Activated naive CD4-positive, alpha-beta T cell treated with anti-CD3 and anti-CD28 coated beads, Interleukin-2, amount 50 U/mL, for 72 hours (primary cell): Measurements from ENCODE around the gene ZMIZ1. TPM values are rescaled to one million over a fixed set of nuclear protein-coding genes. Genes with fewer than 3 reads are reported as not detected.

Experiments
- ATAC-seq, 2 donors: fragments of 150-1000 bp; cut with Tn5 transposase; 2 replicates each; pipeline ENCODE4 v1.10.0; 2021; ENCODE audit warnings: mild to moderate bottlenecking in 2 of 2, moderate library complexity in 2 of 2
- DNase-seq, 2 donors: peaks; one replicate each; pipeline ENCODE4 v3.0.0; 2021 to 2022; ENCODE audit warnings: low spot score in 2 of 2
- H3K27ac Mint-ChIP-seq, 2 donors: one replicate each; pipeline ENCODE4 v1.8.0; 2022; ENCODE audit warnings: mild to moderate bottlenecking in 2 of 2, mixed read lengths in 2 of 2
- H3K36me3 Mint-ChIP-seq, 2 donors: one replicate each; pipeline ENCODE4 v1.8.0; 2022; ENCODE audit warnings: mixed read lengths in 2 of 2
- H3K9me3 Mint-ChIP-seq, 2 donors: one replicate each; pipeline ENCODE4 v1.8.0; 2022; ENCODE audit warnings: mixed read lengths in 2 of 2
- total RNA-seq, 2 donors: library from RNA; stranded (reverse); gene quantifications; one replicate each; pipeline ENCODE4 v1.2.3, GENCODE V29; 2022

Gene ZMIZ1
- total RNA-seq, 2 donors from 2014 or later, result 16.1 to 42.7 TPM

- Mint-ChIP-seq H3K27ac (peak overlapping the region in 1 of 2 donors; percentile 39), H3K9me3 (no peaks in the 10 kb centered on the region), H3K36me3 (no peaks in the 10 kb centered on the region)
- DNase-seq, result no peak
- no peak for ATAC-seq
Observed at GRCh38 chr10:79181227-79181626, 112.5 kb downstream of the ZMIZ1 start.

GRCh38 chr10:79181698-79182521, 113.1 kb downstream of the ZMIZ1 start:
- ATAC-seq (no peak), DNase-seq (no peak)
- H3K36me3 Mint-ChIP-seq, result no peaks in the 10 kb centered on the region
- H3K27ac Mint-ChIP-seq, result peak overlapping the region in 1 of 2 donors; percentile 39
- H3K9me3 Mint-ChIP-seq, result no peaks in the 10 kb centered on the region

- no peak for ATAC-seq
- H3K9me3 Mint-ChIP-seq, result no peaks in the 10 kb centered on the region
- no peaks in the 10 kb centered on the region for H3K36me3 Mint-ChIP-seq
- DNase-seq, result no peak
- peak overlapping the region in 1 of 2 donors; percentile 39 for H3K27ac Mint-ChIP-seq
Observed at GRCh38 chr10:79182781-79183467, 114.2 kb downstream of the ZMIZ1 start.

- Mint-ChIP-seq H3K9me3 (no peaks in the 10 kb centered on the region), H3K27ac (peak overlapping the region in 1 of 2 donors; percentile 39), H3K36me3 (no peaks in the 10 kb centered on the region)
- ATAC-seq (no peak), DNase-seq (no peak)
Observed at GRCh38 chr10:79183468-79183865, 114.7 kb downstream of the ZMIZ1 start.

DNA sequence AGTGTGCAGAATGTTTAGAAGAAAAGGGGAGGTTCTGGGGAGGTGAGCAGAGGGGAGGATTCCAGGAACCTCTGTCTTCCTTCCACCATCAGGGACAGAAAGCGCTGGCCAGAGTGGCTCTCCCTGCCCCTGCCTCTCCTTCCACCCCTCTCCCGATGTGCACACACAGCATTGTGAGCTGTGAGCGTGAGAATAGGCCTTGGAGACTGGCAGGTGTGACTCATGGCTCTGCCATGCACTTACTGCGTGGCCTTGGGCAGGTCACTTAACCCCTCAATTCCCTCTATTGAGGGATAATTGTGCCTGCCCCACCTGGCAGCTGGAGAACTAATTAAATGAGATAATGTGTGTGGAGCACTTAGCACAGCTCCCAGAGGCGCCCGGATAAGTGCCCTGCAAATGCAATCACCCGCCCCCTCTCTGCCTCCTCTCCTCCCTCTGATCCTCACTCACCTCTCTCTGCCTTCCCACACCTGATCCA, 115.4 kb downstream of the ZMIZ1 start:
- DNase-seq, result no peak
- Mint-ChIP-seq H3K27ac (no peak overlapping the region), H3K36me3 (no peaks in the 10 kb centered on the region), H3K9me3 (no peaks in the 10 kb centered on the region)
- no peak for ATAC-seq

- Mint-ChIP-seq H3K27ac (no peak overlapping the region), H3K36me3 (no peaks in the 10 kb centered on the region), H3K9me3 (no peaks in the 10 kb centered on the region)
- DNase-seq, result no peak
- ATAC-seq, result no peak
Observed at GRCh38 chr10:79184657-79185056, 115.9 kb downstream of the ZMIZ1 start.

- DNase-seq, result no peak
- ATAC-seq, result no peak
- no peaks in the 10 kb centered on the region for H3K36me3 Mint-ChIP-seq
- H3K27ac Mint-ChIP-seq, result no peak overlapping the region
- H3K9me3 Mint-ChIP-seq, result no peaks in the 10 kb centered on the region
Observed at GRCh38 chr10:79185067-79185774, 116.5 kb downstream of the ZMIZ1 start.

DNA sequence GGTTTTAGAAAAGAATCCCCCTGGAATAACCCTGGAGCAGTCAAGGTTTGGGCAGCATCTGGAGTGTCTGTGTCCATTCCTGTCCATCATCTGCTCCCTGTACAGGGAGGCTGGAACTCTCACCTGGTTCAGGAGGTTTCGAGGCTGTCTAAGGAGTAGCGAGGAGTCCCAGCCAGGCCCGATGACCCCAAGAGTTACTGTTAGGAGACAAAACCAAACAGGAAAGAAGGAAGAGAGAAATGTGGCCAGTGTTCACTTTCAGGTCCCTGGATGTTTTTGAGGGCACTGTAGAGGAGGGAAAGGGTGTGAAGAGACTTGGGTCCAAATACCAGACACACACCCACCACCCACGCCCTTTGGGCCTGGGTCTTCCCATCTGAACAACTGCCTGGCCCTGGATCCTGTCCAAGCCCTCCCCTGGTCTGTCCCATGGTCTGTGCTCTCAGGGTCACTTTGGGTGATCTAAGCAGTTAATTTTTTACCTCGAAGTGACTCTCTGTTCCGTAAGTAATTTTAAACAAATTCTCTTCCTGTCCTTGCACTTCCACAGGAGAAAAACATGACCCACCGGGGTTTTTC, 117.1 kb downstream of the ZMIZ1 start:
- no peak for ATAC-seq

DNA sequence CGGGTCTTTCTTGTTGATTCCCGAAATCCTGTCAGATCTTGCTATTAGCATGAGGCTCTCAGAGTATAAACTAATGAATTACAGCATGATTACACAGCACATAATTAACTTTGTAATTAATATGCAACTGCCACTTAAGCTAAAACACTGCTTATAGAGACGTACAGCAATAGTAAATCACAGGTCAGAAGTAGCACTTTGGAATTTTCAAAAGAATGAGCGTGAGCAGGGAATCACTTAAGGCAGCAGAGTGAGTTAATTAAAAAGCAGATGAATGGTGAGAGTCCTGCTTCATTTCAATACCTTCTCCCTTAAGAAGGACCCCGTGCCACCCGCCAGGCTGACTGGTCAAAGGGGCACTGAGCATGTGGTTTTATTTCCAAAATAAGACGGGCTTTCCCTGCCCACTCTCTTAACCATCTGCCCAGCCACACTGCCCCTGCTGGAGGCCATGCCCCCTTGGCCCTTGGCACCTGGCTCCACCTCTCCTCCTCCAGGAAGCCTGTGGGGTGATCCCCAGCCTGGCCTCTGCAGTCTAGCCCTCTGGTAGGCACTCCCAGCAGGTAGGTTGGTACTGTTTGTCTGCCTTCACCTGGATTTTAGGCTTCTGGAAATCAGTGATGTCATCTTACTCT, 117.8 kb downstream of the ZMIZ1 start:
- Mint-ChIP-seq H3K9me3 (no peaks in the 10 kb centered on the region), H3K27ac (peak overlapping the region in 1 of 2 donors; percentile 65), H3K36me3 (no peaks in the 10 kb centered on the region)
- DNase-seq, result no peak
- ATAC-seq, result no peak

More for the DNA sequence above, 117.1 kb downstream of the ZMIZ1 start:
- no peak for DNase-seq
- H3K36me3 Mint-ChIP-seq, result no peaks in the 10 kb centered on the region
- H3K27ac Mint-ChIP-seq, result peak overlapping the region in 1 of 2 donors; percentile 65
- H3K9me3 Mint-ChIP-seq, result no peaks in the 10 kb centered on the region

GRCh38 chr10:79187121-79187940, 118.6 kb downstream of the ZMIZ1 start:
- H3K36me3 Mint-ChIP-seq, result no peaks in the 10 kb centered on the region
- no peak overlapping the region for H3K27ac Mint-ChIP-seq
- no peak for DNase-seq
- no peak for ATAC-seq
- H3K9me3 Mint-ChIP-seq, result no peaks in the 10 kb centered on the region

DNA sequence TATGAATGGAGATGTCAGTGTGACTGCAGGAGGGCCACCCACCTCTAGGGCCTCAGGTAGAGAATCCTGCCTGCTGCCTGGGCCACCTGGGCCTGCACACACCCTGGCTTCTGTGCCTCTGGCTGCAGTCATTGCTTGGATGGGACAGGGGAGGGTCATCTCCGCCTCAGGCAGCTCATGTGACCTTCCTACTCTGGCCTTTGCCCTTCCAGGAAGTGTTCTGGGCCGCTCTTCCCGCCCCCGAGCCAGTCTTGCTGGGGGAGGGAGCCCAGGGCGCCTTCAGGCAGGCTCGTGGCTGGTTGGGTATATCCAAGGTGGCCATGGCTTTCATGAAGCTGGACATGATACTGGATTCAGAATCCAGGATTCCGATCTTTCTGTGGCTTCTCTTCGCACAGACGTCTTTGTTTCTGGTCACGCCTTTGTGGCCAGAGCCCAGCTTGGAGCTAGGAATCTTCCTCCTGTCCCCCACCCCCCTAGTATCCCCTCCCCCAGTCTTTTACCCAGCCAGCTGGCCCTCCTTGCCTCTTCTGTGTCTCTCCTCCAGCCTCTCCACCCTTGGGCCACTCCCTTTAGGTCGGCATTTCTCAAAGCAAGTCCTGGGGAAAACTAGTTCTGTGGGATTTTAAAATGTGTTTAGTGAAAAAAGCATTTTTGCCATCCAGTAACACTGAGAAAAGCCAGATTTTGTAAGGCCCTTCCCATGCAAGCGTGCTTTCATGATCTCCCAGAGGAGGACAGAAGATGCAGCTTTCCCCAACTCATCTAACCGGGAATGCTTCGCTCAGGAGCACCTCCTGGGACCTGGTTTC, 119.6 kb downstream of the ZMIZ1 start:
- Mint-ChIP-seq H3K36me3 (no peaks in the 10 kb centered on the region), H3K27ac (peak overlapping the region in 1 of 2 donors; percentile 26)
- ATAC-seq, result no peak

DNA sequence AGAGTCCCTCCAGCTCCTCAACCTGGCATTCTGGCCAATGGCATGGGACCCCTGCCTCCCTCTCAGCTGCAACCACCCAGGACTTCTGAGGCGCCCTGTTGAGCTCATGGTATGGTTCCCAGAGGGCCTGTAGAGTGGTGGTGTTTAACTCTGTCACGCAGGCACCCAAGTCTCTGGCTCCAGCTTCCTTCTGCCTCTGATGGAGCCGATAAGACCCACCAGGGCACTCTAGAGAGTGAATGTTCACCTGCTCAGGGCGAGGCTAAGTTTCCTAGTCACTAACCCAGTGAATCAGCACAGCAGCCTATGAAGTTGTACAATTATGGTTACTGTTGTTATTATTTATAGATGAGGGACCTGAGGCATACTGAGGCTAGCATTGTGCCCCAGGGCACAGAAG, 120.4 kb downstream of the ZMIZ1 start:
- H3K36me3 Mint-ChIP-seq, result no peaks in the 10 kb centered on the region
- no peaks in the 10 kb centered on the region for H3K9me3 Mint-ChIP-seq
- ATAC-seq, result no peak
- DNase-seq, result no peak
- no peak overlapping the region for H3K27ac Mint-ChIP-seq

More for the DNA sequence above, 119.6 kb downstream of the ZMIZ1 start:
- H3K9me3 Mint-ChIP-seq, result no peaks in the 10 kb centered on the region
- no peak for DNase-seq

DNA sequence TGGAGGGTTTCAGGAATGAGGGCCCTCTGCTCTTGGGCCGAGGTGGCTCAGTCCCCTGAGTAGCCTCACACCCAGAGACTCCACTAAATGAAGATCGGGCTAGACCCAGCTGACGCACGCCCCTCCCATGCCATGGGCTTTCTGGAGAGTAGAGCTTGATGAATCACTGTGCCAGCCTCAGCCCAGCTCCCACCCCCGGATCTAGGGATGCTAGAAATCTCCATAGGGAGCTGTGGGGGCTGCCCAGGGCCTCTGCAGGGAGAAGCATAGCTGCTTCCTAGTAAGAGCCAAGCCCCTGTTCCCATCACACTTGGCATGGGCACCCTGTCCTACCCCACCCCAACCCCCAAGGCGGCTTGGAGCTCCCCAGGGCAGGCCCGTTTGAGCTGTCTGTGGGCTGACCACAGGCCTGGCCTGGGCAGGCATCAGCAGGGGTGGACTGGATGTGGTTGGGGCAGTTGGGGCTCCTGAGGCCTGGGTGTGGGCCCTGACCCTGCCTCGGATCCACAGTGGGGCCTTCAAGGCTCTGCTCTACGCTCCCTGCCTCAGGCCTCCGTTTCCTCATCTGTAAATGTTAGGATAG, 121.2 kb downstream of the ZMIZ1 start:
- Mint-ChIP-seq H3K36me3 (no peaks in the 10 kb centered on the region), H3K9me3 (no peaks in the 10 kb centered on the region), H3K27ac (no peak overlapping the region)
- no peak for DNase-seq
- no peak for ATAC-seq

DNA sequence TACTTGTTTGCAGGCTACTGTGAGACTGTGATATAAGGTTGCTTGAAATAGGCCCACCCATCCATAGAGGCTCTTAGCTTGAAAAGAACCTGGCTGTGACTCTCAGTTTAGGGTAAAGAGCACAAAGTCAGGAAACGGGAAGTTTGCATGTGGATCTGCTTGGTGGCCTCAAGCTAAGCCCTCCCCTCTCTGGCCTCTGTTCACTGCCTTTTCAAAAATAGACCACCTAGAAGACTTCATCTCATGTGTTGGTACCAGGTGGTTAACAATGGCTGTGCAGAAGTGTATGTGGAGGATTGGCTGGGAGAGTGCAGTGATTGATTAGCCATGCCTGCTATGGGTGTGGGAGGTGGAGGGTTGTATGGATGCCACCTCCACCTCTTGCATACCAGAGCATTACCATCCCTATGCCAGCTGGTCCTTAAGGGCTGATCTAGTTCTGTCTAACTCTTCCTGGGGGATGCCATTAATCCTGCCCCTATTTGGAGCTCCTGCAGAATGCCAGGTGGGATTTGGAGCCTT, 122.0 kb downstream of the ZMIZ1 start:
- no peaks in the 10 kb centered on the region for H3K9me3 Mint-ChIP-seq
- ATAC-seq (no peak), DNase-seq (no peak)
- H3K27ac Mint-ChIP-seq, result no peak overlapping the region
- no peaks in the 10 kb centered on the region for H3K36me3 Mint-ChIP-seq
